A673 (cell line): ENCODE results near the gene MSH3. TPM values are rescaled to one million over a fixed set of nuclear protein-coding genes. Genes with fewer than 3 reads are reported as not detected.
A peak's percentile ranks its signal among the peaks of the same experiment; 100 is the strongest.

Source experiments
- BruUV-seq: library from RNA; stranded (reverse); fragments of 400-500 nt; replicated peaks from 2 replicates; lab custom pipeline; 2021; lab: Mats Ljungman, UMichigan
- CTCF ChIA-PET: fragments of 300-600 bp; sonication (Branson Sonifier 250); formaldehyde crosslinking; loops from one replicate; lab custom pipeline; 2022; ENCODE audit warnings: antibody characterized with exemption; lab: Charles Lee
- POLR2A ChIA-PET: fragments of 300-600 bp; sonication (Branson Sonifier 250); formaldehyde crosslinking; loops from one replicate; lab custom pipeline; 2022; ENCODE audit warnings: antibody characterized with exemption; ENCODE audit not compliant: low non-redundant PET; lab: Charles Lee
- DNase-seq: peaks from one replicate; pipeline ENCODE4 v3.0.0-alpha.2; 2015; ENCODE audit warnings: low spot score
- H3K27ac ChIP-seq: fragments of 200-600 bp; sonication (generic); 2 replicates; pipeline ENCODE4 v1.5.1; 2016; ENCODE audit warnings: mixed run types, low read depth, mild to moderate bottlenecking, mixed read lengths, antibody characterized with exemption, low read length; ENCODE audit not compliant: poor library complexity, severe bottlenecking
- H3K27me3 ChIP-seq: fragments of 200-600 bp; sonication (generic); replicated peaks from 2 replicates; pipeline ENCODE4 v1.6.1; 2017; ENCODE audit warnings: mixed run types, low read depth, mild to moderate bottlenecking, mixed read lengths, antibody characterized with exemption, low read length; ENCODE audit not compliant: insufficient read depth, poor library complexity
- H3K36me3 ChIP-seq: fragments of 200-600 bp; sonication (generic); 2 replicates; pipeline ENCODE4 v1.6.1; 2016; ENCODE audit warnings: mixed run types, mild to moderate bottlenecking, mixed read lengths, antibody characterized with exemption, low read length; ENCODE audit not compliant: insufficient read depth, poor library complexity, severe bottlenecking
- H3K4me1 ChIP-seq: fragments of 200-600 bp; sonication (generic); 2 replicates; pipeline ENCODE4 v1.6.1; 2017; ENCODE audit warnings: mixed run types, mild to moderate bottlenecking, mixed read lengths, antibody characterized with exemption, low read length; ENCODE audit not compliant: insufficient read depth, poor library complexity, severe bottlenecking
- H3K4me3 ChIP-seq: fragments of 200-600 bp; sonication (generic); 2 replicates; pipeline ENCODE4 v1.5.1; 2016; ENCODE audit warnings: low read depth, mixed run types, mild to moderate bottlenecking, mixed read lengths, low read length; ENCODE audit not compliant: poor library complexity, severe bottlenecking
- H3K9me3 ChIP-seq: fragments of 200-600 bp; sonication (generic); 2 replicates; pipeline ENCODE4 v1.6.1; 2016; ENCODE audit warnings: mixed run types, low read depth, mild to moderate bottlenecking, mixed read lengths, antibody characterized with exemption, low read length; ENCODE audit not compliant: poor library complexity, severe bottlenecking
- EZH2 ChIP-seq: fragments of 200-600 bp; sonication (generic); IDR thresholded peaks from 2 replicates; pipeline ENCODE4 v1.6.1; 2017; ENCODE audit warnings: borderline replicate concordance, low read depth, mild to moderate bottlenecking, mixed read lengths, antibody characterized with exemption, low read length; ENCODE audit not compliant: poor library complexity, severe bottlenecking
- intact Hi-C: fragments of 100-400 bp; cut with micrococcal nuclease; formaldehyde crosslinking; loops from one replicate; pipeline ENCODE4 v1.10.0; 2022; ENCODE audit not compliant: unreplicated experiment
- total RNA-seq: library from RNA; stranded (reverse); gene quantifications from 2 replicates; pipeline ENCODE4 v1.2.3, GENCODE V29; 2021
- TF ChIP-seq, protein P1 (sequence below): fragments of 300-800, 200-600 bp; sonication (generic); conservative IDR thresholded peaks from 2 replicates; pipeline ENCODE4 v1.5.1; 2017; ENCODE audit warnings: low read depth, mild to moderate bottlenecking, antibody characterized with exemption, low read length, moderate library complexity, mixed read lengths

MSH3 gene
- total RNA-seq, 1 experiment from 2014 or later = 16.2 TPM

DNA sequence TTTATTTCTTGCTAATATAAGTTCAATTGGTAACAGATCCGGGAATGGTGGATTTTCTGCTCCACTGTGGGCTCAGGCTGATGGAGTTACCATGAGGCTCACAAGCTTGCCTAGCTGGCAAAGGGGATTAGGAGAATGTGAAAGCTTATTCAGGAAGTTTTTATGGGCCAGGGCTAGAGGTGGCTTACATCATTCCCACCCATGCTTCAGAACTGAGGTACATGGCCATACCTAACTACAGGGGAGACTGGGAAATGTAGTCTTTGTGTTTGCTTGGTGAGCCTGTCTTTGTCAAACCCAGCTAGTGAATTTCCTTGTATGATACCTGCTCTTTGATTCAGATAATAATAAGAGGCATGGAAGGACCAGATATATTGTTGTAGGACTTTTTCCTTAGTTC lies 106.2 kb downstream of the MSH3 start:
- no peaks in the 10 kb centered on the region for H3K27me3 ChIP-seq
- no TSS peak for BruUV-seq
- H3K4me3 ChIP-seq = no peak overlapping the region
- ChIA-PET POLR2A (no interaction called here), CTCF (no interaction called here)
- no peak overlapping the region for H3K27ac ChIP-seq
- no peaks in the 10 kb centered on the region for H3K4me1 ChIP-seq
- no peak for DNase-seq
- no peaks in the 10 kb centered on the region for H3K9me3 ChIP-seq
- no peak for TF ChIP-seq EZH2
- TF ChIP-seq, protein P1, sequence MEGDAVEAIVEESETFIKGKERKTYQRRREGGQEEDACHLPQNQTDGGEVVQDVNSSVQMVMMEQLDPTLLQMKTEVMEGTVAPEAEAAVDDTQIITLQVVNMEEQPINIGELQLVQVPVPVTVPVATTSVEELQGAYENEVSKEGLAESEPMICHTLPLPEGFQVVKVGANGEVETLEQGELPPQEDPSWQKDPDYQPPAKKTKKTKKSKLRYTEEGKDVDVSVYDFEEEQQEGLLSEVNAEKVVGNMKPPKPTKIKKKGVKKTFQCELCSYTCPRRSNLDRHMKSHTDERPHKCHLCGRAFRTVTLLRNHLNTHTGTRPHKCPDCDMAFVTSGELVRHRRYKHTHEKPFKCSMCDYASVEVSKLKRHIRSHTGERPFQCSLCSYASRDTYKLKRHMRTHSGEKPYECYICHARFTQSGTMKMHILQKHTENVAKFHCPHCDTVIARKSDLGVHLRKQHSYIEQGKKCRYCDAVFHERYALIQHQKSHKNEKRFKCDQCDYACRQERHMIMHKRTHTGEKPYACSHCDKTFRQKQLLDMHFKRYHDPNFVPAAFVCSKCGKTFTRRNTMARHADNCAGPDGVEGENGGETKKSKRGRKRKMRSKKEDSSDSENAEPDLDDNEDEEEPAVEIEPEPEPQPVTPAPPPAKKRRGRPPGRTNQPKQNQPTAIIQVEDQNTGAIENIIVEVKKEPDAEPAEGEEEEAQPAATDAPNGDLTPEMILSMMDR = no peak
- no peaks in the 10 kb centered on the region for H3K36me3 ChIP-seq
- intact Hi-C loops = no loop called here

DNA sequence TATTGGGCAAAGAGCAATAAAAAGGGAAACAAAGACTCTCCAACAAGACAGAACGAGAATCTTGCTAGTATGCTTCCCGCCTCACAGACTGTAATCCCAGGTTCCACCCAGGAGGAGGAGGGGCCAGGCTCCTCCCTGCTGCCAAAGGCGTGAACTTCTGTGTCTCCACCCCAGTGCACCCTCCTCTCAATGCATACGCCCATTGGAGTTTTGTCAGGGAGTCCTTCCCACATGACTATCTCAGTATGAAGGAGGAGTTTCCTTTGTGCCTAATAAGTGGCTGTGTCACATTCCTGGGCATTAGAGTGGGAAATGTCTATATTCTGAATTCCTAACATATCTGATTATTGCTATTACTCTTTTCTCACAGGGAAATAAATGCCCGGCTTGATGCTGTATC lies 106.7 kb downstream of the MSH3 start:
- no peak overlapping the region for H3K27ac ChIP-seq
- TF ChIP-seq, protein P1 = no peak
- TF ChIP-seq EZH2 = no peak
- H3K4me3 ChIP-seq = no peak overlapping the region
- peak; percentile 56 for DNase-seq
- ChIA-PET CTCF (no interaction called here), POLR2A (no interaction called here)
- no peaks in the 10 kb centered on the region for H3K27me3 ChIP-seq
- H3K4me1 ChIP-seq = no peaks in the 10 kb centered on the region
- H3K9me3 ChIP-seq = no peaks in the 10 kb centered on the region
- BruUV-seq = no TSS peak
- intact Hi-C loops = no loop called here
- H3K36me3 ChIP-seq = no peaks in the 10 kb centered on the region

DNA sequence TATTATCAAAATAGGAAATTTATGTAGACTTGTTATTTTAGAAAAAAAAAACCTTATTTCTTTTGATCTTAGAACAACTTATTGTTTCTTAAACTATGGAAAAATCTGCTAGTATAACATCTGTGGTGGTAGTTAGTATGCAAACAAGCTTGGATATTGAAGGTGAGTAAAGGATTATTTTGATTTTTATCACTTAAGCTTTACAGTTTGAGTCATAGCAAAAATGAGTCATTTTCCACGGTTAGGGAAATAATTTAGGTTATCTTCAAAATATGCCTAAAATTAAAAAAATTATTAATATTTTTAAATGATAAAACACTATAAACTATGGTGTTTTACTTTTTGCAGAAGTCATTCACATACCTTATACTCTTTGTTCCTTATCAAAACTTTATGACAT lies 107.5 kb downstream of the MSH3 start:
- POLR2A ChIA-PET = no interaction called here
- CTCF ChIA-PET = no interaction called here
- intact Hi-C loops = no loop called here
- BruUV-seq = no TSS peak
- no peaks in the 10 kb centered on the region for H3K4me1 ChIP-seq
- no peaks in the 10 kb centered on the region for H3K9me3 ChIP-seq
- no peaks in the 10 kb centered on the region for H3K27me3 ChIP-seq
- DNase-seq = no peak
- H3K4me3 ChIP-seq = no peak overlapping the region
- H3K36me3 ChIP-seq = no peaks in the 10 kb centered on the region
- H3K27ac ChIP-seq = no peak overlapping the region
- TF ChIP-seq, protein P1 = no peak
- no peak for TF ChIP-seq EZH2
